PC-3 (cell line): ENCODE measurements around the gene ADGRV1. TPM values are rescaled to one million over a fixed set of nuclear protein-coding genes. Genes with fewer than 3 reads are reported as not detected.
"Not testable (repeated sequence)": the region's sequence is repeated elsewhere in the genome, so short reads cannot be mapped to it uniquely, and the experiment has no call there.

Experiments
- ATAC-seq: fragments of 200-7000 bp; cut with Tn5 transposase; 2 replicates; pipeline ENCODE4 v1.9.1; 2020; ENCODE audit warnings: mild to moderate bottlenecking, moderate library complexity
- BruUV-seq: library from RNA; stranded (reverse); fragments of 400-500 nt; replicated peaks from 2 replicates; lab custom pipeline; 2021; lab: Mats Ljungman, UMichigan
- CTCF ChIA-PET: fragments of 300-600 bp; sonication (Branson Sonifier 250); formaldehyde crosslinking; loops from one replicate; lab custom pipeline; 2022; ENCODE audit warnings: antibody characterized with exemption; lab: Charles Lee
- POLR2A ChIA-PET: fragments of 300-600 bp; sonication (Branson Sonifier 250); formaldehyde crosslinking; loops from one replicate; lab custom pipeline; 2022; ENCODE audit warnings: antibody characterized with exemption; ENCODE audit not compliant: unreplicated experiment; lab: Charles Lee
- DNase-seq: peaks from one replicate; pipeline ENCODE4 v3.0.0-alpha.2; 2015
- H2AFZ ChIP-seq: fragments of 300-600 bp; sonication (generic); 2 replicates; pipeline ENCODE4 v1.6.0; 2016; ENCODE audit warnings: antibody characterized with exemption, low read length
- H3F3A ChIP-seq: fragments of 300-600 bp; sonication (generic); one replicate; pipeline ENCODE4 v1.6.0; 2017; ENCODE audit warnings: antibody characterized with exemption, low read length, control low read depth, mild to moderate bottlenecking; ENCODE audit not compliant: unreplicated experiment
- H3K27ac ChIP-seq: fragments of 300-600 bp; sonication (generic); 2 replicates; pipeline ENCODE4 v1.5.1; 2016; ENCODE audit warnings: mild to moderate bottlenecking, low read length
- H3K27me3 ChIP-seq: fragments of 300-600 bp; sonication (generic); 2 replicates; pipeline ENCODE4 v1.6.1; 2016; ENCODE audit warnings: low read length, mixed read lengths
- H3K36me3 ChIP-seq: fragments of 300-600 bp; sonication (generic); 2 replicates; pipeline ENCODE4 v1.6.1; 2016; ENCODE audit warnings: low read depth, mixed run types, low read length, mixed read lengths
- H3K4me1 ChIP-seq: fragments of 300-600 bp; sonication (generic); 2 replicates; pipeline ENCODE4 v1.5.1; 2016; ENCODE audit warnings: low read length; ENCODE audit not compliant: insufficient read depth
- H3K4me2 ChIP-seq: fragments of 300-600 bp; sonication (generic); 2 replicates; pipeline ENCODE4 v1.6.0; 2016; ENCODE audit warnings: low read length
- H3K4me3 ChIP-seq: fragments of 300-600 bp; sonication (generic); 2 replicates; pipeline ENCODE4 v1.5.1; 2016; ENCODE audit warnings: mild to moderate bottlenecking, low read length, mixed read lengths
- H3K79me2 ChIP-seq: fragments of 300-600 bp; sonication (generic); 2 replicates; pipeline ENCODE4 v1.6.1; 2017; ENCODE audit warnings: low read length, mixed read lengths
- H3K9ac ChIP-seq: fragments of 300-600 bp; sonication (generic); 2 replicates; pipeline ENCODE4 v1.6.0; 2016; ENCODE audit warnings: mild to moderate bottlenecking, low read length
- H3K9me2 ChIP-seq: fragments of 300-600 bp; sonication (generic); replicated peaks from 2 replicates; pipeline ENCODE4 v1.6.1; 2016; ENCODE audit warnings: mixed run types, low read length, mixed read lengths
- H3K9me3 ChIP-seq: fragments of 300-600 bp; sonication (generic); 2 replicates; pipeline ENCODE4 v1.6.1; 2016; ENCODE audit warnings: low read length, mixed read lengths
- H4K20me1 ChIP-seq: fragments of 300-600 bp; sonication (generic); 2 replicates; pipeline ENCODE4 v1.6.1; 2016; ENCODE audit warnings: low read length, mixed read lengths
- EZH2 ChIP-seq: fragments of 300-600 bp; sonication (generic); IDR thresholded peaks from one replicate; pipeline ENCODE4 v1.6.1; 2017; ENCODE audit warnings: antibody characterized with exemption, mild to moderate bottlenecking, low read length; ENCODE audit not compliant: unreplicated experiment
- EZH2phosphoT487 ChIP-seq: fragments of 300-600 bp; sonication (generic); IDR thresholded peaks from 2 replicates; pipeline ENCODE4 v1.6.1; 2018; ENCODE audit warnings: mild to moderate bottlenecking, antibody characterized with exemption, low read length, borderline replicate concordance
- intact Hi-C: fragments of 100-400 bp; cut with micrococcal nuclease; formaldehyde crosslinking; loops from 2 replicates; pipeline ENCODE4 v1.9.0; 2023
- total RNA-seq: library from RNA; depleted of rRNA; stranded (reverse); fragments of >200 nt; gene quantifications from 2 replicates; pipeline ENCODE4 v1.2.3, GENCODE V29; 2014
- TF ChIP-seq, protein P1 (sequence below): fragments of 300-600 bp; sonication (generic); conservative IDR thresholded peaks from 2 replicates; pipeline ENCODE4 v1.5.1; 2017; ENCODE audit warnings: antibody characterized with exemption, low read depth, mild to moderate bottlenecking, low read length

Gene ADGRV1
- total RNA-seq, 1 experiment from 2014 or later: 22.7 TPM

DNA sequence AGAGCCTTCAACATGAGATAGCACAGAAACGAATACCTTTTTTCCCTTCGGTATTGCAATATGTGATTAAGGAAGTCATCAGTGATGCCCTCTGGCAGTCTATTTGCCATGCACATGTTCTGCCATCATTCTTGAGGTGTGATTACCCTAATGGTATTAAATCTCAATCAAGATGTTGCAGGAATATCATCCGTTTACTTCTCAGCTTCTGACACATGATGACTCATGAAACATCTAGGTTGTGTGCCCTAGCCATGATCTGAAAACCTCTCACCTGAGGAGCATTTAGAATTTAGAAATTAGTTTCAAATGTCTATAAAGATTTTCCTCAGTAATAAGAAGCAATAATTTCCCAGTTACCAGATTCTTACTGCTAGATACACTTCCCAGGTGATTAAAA is 209.1 kb downstream of the ADGRV1 start:
- H3K79me2 ChIP-seq: no peaks in the 10 kb centered on the region
- H2AFZ ChIP-seq: no peak overlapping the region
- no peaks in the 10 kb centered on the region for H3K27me3 ChIP-seq
- no peaks in the 10 kb centered on the region for H3K9me2 ChIP-seq
- ATAC-seq (peak; percentile 48; the same call in 1 of the 2 replicates), DNase-seq (peak; percentile 48)
- H3K36me3 ChIP-seq: no peaks in the 10 kb centered on the region
- H3K9ac ChIP-seq: no peak overlapping the region
- ChIA-PET CTCF (no interaction called here), POLR2A (no interaction called here)
- no peaks in the 10 kb centered on the region for H3K9me3 ChIP-seq
- BruUV-seq: no TSS peak
- intact Hi-C loops: no loop called here
- H3K4me1 ChIP-seq: peaks cover 17% of the 10 kb centered on the region
- H3K4me2 ChIP-seq: no peak overlapping the region
- H3K27ac ChIP-seq: no peak overlapping the region
- no peak overlapping the region for H3K4me3 ChIP-seq
- no peaks in the 10 kb centered on the region for H4K20me1 ChIP-seq
- no peak for TF ChIP-seq EZH2phosphoT487
- no peak for TF ChIP-seq EZH2
- TF ChIP-seq, protein P1, sequence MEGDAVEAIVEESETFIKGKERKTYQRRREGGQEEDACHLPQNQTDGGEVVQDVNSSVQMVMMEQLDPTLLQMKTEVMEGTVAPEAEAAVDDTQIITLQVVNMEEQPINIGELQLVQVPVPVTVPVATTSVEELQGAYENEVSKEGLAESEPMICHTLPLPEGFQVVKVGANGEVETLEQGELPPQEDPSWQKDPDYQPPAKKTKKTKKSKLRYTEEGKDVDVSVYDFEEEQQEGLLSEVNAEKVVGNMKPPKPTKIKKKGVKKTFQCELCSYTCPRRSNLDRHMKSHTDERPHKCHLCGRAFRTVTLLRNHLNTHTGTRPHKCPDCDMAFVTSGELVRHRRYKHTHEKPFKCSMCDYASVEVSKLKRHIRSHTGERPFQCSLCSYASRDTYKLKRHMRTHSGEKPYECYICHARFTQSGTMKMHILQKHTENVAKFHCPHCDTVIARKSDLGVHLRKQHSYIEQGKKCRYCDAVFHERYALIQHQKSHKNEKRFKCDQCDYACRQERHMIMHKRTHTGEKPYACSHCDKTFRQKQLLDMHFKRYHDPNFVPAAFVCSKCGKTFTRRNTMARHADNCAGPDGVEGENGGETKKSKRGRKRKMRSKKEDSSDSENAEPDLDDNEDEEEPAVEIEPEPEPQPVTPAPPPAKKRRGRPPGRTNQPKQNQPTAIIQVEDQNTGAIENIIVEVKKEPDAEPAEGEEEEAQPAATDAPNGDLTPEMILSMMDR: no peak
- H3F3A ChIP-seq: no peaks in the 10 kb centered on the region

DNA sequence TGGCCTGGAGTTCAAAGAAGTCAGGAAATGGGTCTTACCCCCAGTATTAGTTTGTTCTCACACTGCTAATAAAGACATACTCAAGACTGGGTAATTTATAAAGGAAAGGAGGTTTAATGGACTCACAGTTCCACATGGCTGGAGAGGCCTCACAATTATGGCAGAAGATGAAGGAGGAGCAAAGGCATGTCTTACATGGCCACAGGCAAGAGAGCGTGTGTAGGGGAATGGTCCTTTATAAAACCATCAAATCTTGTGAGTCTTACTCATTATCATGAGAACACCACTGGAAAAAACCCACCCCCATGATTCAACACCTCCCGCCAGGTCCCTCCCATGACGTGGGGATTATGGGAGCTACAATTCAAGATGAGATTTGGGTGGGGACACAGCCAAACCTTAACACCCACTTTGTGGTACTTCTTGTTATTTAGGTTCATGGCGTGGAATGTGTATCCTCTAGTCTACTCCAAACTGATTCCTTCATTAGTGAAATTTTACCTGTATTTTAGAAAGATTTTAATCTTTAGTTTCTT is 211.5 kb downstream of the ADGRV1 start:
- intact Hi-C loops, H3K4me3 ChIP-seq, H3K9ac ChIP-seq, H3K9me2 ChIP-seq, H3F3A ChIP-seq, H3K36me3 ChIP-seq, DNase-seq, H3K27me3 ChIP-seq, POLR2A ChIA-PET, BruUV-seq, ATAC-seq, H3K79me2 ChIP-seq, H3K27ac ChIP-seq, H2AFZ ChIP-seq, CTCF ChIA-PET, H3K4me2 ChIP-seq, H3K9me3 ChIP-seq, H4K20me1 ChIP-seq: not testable (repeated sequence)
- H3K4me1 ChIP-seq: peaks cover 18% of the 10 kb centered on the region

DNA sequence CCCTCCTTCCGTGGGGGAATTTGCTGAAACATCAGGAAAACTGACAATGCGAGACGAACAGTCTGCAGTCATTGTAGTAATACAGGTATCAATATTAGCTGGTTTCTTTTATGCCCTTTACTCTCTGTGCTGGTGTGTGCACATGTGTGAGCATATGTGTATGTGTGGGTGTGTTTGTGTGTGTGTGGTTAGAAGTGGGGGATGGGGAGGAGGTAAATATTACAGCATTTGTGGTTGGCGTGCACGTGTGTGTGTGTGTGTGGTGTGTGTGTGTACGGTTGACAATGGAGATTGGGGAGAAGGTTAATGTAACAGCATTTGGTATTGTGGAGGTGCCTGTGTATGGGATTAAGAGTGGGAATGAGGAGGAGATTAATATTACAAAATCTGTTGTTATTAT is 219.4 kb downstream of the ADGRV1 start:
- no peaks in the 10 kb centered on the region for H3K9me3 ChIP-seq
- DNase-seq: no peak
- no peak overlapping the region for H3K4me2 ChIP-seq
- no peak for TF ChIP-seq EZH2
- TF ChIP-seq, protein P1: no peak
- no peak for TF ChIP-seq EZH2phosphoT487
- no peak overlapping the region for H3K9ac ChIP-seq
- POLR2A ChIA-PET: no interaction called here
- no peak overlapping the region for H3K27ac ChIP-seq
- H3K27me3 ChIP-seq: no peaks in the 10 kb centered on the region
- no peaks in the 10 kb centered on the region for H3F3A ChIP-seq
- H3K36me3 ChIP-seq: no peaks in the 10 kb centered on the region
- no peak overlapping the region for H2AFZ ChIP-seq
- no peaks in the 10 kb centered on the region for H4K20me1 ChIP-seq
- CTCF ChIA-PET: no interaction called here
- no peak overlapping the region for H3K4me3 ChIP-seq
- no peaks in the 10 kb centered on the region for H3K4me1 ChIP-seq
- no peak for ATAC-seq
- BruUV-seq: no TSS peak
- H3K79me2 ChIP-seq: no peaks in the 10 kb centered on the region
- no peaks in the 10 kb centered on the region for H3K9me2 ChIP-seq
- intact Hi-C loops: no loop called here
